Omental fat pad (tissue), 4 donors: Measurements from ENCODE around the gene CLTCL1. TPM values are rescaled to one million over a fixed set of nuclear protein-coding genes. Genes with fewer than 3 reads are reported as not detected.
"Not testable (repeated sequence)": the region's sequence is repeated elsewhere in the genome, so short reads cannot be mapped to it uniquely, and the experiment has no call there.

Experiments used
- ATAC-seq: fragments of 150-250 bp; one replicate; pipeline ENCODE4 v1.9.1; 2016; ENCODE audit warnings: mild to moderate bottlenecking, moderate library complexity; ENCODE audit not compliant: low FRiP score
- DNase-seq: peaks from one replicate; pipeline ENCODE4 v3.0.0-alpha.2; 2019; ENCODE audit warnings: low spot score
- CTCF ChIP-seq, 3 donors: fragments of 450-650 bp; IDR thresholded peaks; one replicate each; pipeline ENCODE4 v1.5.1; 2016 to 2017; ENCODE audit warnings: antibody characterized with exemption in 3 of 3, mild to moderate bottlenecking in 3 of 3, moderate library complexity in 2 of 3
- total RNA-seq, 4 donors: library from RNA; depleted of rRNA; stranded (reverse); fragments of >200 nt; gene quantifications; one replicate each; pipeline ENCODE4 v1.1.0, GENCODE V29; 2016

CLTCL1 gene
- total RNA-seq, result 10 to 100 TPM in 1 of 4 donors, 1 to 10 TPM in 3; 5.0 to 14.3 (median 5.9) TPM

- TF ChIP-seq CTCF (IDR thresholded peaks at IDR 0.05), result no peak
- DNase-seq (peak; percentile 43), ATAC-seq (peak; percentile 77)
These were observed at the start of gene CLTCL1 for GRCh38 chr22:19291580-19292457. TSS of gene CLTCL1 (minus strand) at chr22:19291719. CDS start at chr22:19291641, 78 bp downstream.

- TF ChIP-seq CTCF (IDR thresholded peaks at IDR 0.05), result no peak
- ATAC-seq (no peak), DNase-seq (no peak)
These were observed 45.6 kb upstream of the CLTCL1 start for GRCh38 chr22:19337137-19337536.

GRCh38 chr22:19336133-19337075 is 44.9 kb upstream of the CLTCL1 start:
- TF ChIP-seq CTCF (IDR thresholded peaks at IDR 0.05), result no peak
- DNase-seq, result no peak
- ATAC-seq, result no peak

- no peak for ATAC-seq
- no peak for TF ChIP-seq CTCF (IDR thresholded peaks at IDR 0.05)
- no peak for DNase-seq
These were observed 40.5 kb upstream of the CLTCL1 start for GRCh38 chr22:19331975-19332374.

- no peak for TF ChIP-seq CTCF (IDR thresholded peaks at IDR 0.05)
- ATAC-seq, result no peak
- DNase-seq, result no peak
These were observed 40.0 kb upstream of the CLTCL1 start for GRCh38 chr22:19331474-19331873.

- DNase-seq (no peak), ATAC-seq (no peak)
- no peak for TF ChIP-seq CTCF (IDR thresholded peaks at IDR 0.05)
These were observed 39.4 kb upstream of the CLTCL1 start for GRCh38 chr22:19330865-19331418.

- not testable (repeated sequence) for ATAC-seq
These were observed 38.7 kb upstream of the CLTCL1 start for GRCh38 chr22:19330205-19330604.

More at GRCh38 chr22:19330205-19330604, 38.7 kb upstream of the CLTCL1 start:
- DNase-seq, result not testable (repeated sequence)
